Spinal cord (tissue), 4 donors: ENCODE measurements around the gene LIPH. TPM values are rescaled to one million over a fixed set of nuclear protein-coding genes. Genes with fewer than 3 reads are reported as not detected.

Experiments
- polyA plus RNA-seq, 2 donors: library from polyadenylated mRNA; unstranded; fragments of 120-200 nt; gene quantifications; one replicate each; pipeline ENCODE4 v1.2.1, GENCODE V29; 2013; ENCODE audit not compliant: insufficient read length in 2 of 2
- total RNA-seq, 2 donors: library from RNA; depleted of rRNA in 1 of 2; stranded (reverse); fragments of 120-200 nt in 1 of 2; fragments of >200 nt in 1 of 2; gene quantifications; one replicate each; pipeline versions ENCODE4 v1.2.3 to v1.2.4, GENCODE V29; 2013 to 2014

Gene LIPH
- total and polyA plus RNA-seq, 4 donors = 0.08 to 0.61 (median 0.22) TPM

Other genes starting within 250 kb of the LIPH start
- 10 to 100 TPM; 35.3 to 39.8 TPM for gene MAP3K13, start 189.5 kb downstream of the LIPH start, total RNA-seq
- 10 to 100 TPM; 43.6 to 56.3 TPM for gene MAP3K13, start 189.5 kb downstream of the LIPH start, polyA plus RNA-seq
- gene TMEM41A, start 53.6 kb downstream of the LIPH start, total RNA-seq = 10 to 100 TPM; 15.3 to 16.5 TPM
- gene TMEM41A, start 53.6 kb downstream of the LIPH start, polyA plus RNA-seq = 10 to 100 TPM; 17.4 to 18.4 TPM
- 10 to 100 TPM; 49.5 to 70.1 TPM for gene SENP2, start 33.7 kb upstream of the LIPH start, total RNA-seq
- 10 to 100 TPM; 40.7 to 46.7 TPM for gene SENP2, start 33.7 kb upstream of the LIPH start, polyA plus RNA-seq